Right ventricle myocardium superior (tissue), 1 donor: Measurements from ENCODE around the gene ENPP1. TPM values are rescaled to one million over a fixed set of nuclear protein-coding genes. Genes with fewer than 3 reads are reported as not detected.

Experiments used
- ATAC-seq: fragments of 200-7000 bp; cut with Tn5 transposase; one replicate; pipeline ENCODE4 v1.9.1; 2020; ENCODE audit warnings: mild to moderate bottlenecking; ENCODE audit not compliant: poor library complexity
- DNase-seq: peaks from one replicate; pipeline ENCODE4 v3.0.0-alpha.2; 2020
- intact Hi-C: fragments of 100-400 bp; cut with DNase I; formaldehyde crosslinking; loops from one replicate; pipeline ENCODE4 v1.11.2; 2022
- total RNA-seq: library from RNA; stranded (reverse); fragmentation: NEBNext Ultra II Directional; extraction: Animal tissue kit (Norgen Biotek cat#: 25700); gene quantifications from one replicate; pipeline ENCODE4 v1.2.1, GENCODE V29; 2021
- donor health status: DM: no; HTN: yes; CAD: no; lungs with severe emphysema.

The ENPP1 gene
- total RNA-seq, 1 donor from 2014 or later, result 2.2 TPM

DNA sequence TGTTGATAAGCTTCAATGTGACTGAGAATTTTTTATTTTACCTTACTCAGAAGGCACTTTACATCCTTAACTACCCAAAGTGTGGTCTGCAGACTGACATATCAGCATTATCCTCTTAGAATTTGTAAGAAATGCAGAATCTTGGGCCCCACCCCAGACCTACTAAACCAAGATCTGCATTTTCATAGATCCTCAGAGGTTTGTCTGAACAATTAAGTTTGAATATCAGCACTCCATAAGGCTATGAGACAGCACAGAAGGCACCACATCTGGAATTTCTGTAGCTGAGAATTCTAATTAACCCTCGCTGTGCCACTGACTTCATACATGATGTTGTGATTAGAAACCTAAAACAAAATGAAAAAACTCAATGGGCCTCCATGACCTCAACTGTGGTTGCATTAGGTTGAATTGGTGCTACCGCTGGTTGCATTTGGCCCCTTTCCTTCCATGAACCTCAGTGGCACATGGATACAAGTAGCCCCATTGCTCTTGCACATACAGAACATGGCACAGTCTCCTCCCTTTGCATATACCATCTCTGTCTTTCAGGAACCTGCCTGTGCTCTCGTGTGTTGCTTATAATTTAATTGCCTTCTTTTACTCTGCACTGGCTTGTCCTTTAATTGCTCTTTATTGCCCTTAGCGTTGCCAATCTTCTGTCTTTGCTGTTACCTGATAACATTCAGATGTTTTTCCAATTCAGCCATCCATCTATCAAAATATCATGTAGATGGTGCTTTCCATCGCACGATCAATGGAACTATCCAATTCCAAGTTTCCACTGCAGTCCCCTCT is 13.4 kb downstream of the ENPP1 start:
- intact Hi-C loops, result no loop called here
- DNase-seq, result no peak

DNA sequence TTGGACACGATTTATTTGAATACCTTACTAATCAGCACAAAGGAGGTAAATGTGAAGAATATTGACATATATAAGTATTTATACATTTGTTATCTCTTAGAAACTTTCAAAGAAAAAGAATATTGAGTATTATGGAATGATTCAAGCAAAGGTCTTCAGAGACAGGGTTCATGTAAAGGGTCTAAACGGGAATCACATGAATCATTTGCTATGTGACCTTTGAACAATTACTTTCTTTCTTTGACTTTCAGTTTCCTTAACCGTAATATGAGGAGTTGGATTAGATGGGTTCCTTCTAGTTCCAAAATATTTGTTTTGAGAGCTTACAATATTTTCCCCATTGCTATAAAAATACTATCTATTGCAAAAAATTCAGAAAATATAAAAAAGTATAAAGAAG is 14.3 kb downstream of the ENPP1 start:
- ATAC-seq, result no peak
- intact Hi-C loops, result no loop called here
- no peak for DNase-seq

More for the DNA sequence above, 13.4 kb downstream of the ENPP1 start:
- ATAC-seq, result no peak

- ATAC-seq (no peak), DNase-seq (no peak)
- intact Hi-C loops, result no loop called here
Measured at GRCh38 chr6:131823276-131823902, 15.6 kb downstream of the ENPP1 start.

DNA sequence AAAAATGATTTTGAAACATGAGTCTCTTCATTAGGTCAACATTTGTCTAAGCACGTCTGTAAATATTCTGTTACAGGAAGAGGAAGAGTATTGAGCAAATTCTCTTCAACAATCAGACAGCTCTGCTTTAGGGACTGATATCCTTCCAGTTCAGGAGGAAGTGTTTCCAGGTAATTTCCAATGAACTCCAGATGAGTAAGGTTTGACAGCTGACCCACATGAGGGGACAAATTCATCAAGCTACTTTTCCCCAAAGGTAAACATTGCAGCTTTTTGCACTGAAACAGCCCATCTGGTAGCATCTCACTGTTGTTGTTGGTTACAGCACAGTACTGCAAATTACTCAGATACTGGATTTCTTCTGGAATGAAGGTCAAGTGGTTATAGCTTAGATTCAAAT is 18.1 kb downstream of the ENPP1 start:
- no peak for DNase-seq
- no peak for ATAC-seq
- intact Hi-C loops, result no loop called here

DNA sequence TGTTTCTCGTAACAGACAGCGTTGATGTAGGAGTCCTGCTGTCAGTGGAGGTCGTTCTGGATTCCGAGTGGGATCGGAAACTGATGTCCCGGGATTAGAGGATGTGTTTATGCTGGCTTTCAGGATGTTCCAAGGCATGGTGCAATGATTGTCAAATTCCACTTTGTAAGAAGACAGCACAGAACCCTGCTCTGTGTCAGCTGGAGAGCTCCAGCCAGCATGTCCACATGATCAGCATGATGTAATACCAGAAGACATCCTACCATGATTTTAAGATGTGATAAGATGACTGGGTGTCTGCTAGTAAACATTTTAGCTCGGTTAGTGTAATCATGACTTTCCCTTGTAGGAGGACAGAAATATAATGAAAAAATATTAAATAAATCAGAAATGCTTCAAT is 20.3 kb downstream of the ENPP1 start:
- no peak for DNase-seq
- ATAC-seq, result no peak
- intact Hi-C loops, result no loop called here

DNA sequence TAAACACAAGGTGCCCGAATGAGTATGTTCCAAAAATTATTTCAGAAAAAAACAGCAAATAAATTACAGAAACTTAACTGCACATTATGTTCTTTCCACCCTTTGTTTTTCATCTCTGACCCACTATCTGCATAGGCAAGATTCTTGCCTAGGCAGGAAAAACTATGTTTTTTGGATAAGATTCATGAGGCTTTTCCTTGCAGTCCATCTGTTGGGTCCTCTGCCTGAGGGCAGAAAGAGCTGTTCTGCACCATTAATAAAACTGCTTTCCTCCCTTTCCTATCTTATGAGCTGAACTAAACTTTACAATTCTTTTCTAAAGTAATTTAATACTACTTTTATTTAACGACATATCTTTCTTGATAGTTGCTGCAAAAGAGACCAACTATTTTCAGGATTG is 21.1 kb downstream of the ENPP1 start:
- ATAC-seq, result no peak

DNA sequence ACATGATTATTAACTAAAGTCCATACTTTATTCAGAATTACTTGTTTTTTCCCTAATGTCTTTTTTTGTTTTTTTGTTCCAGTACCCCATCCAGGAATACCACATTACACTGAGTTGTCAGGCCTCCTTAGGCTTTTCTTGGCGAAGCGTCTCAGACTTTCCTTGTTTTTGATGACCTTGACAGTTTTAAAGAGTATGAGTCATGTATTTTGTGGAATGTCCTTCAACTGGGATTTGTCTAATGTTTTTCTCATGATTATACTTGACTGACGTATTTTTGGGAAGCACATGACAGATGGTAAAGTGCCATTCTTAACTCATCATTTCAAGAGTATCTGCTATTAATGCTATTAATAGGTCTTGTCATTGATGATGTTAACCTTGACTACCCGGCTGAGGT is 23.6 kb downstream of the ENPP1 start:
- ATAC-seq (no peak), DNase-seq (no peak)
- intact Hi-C loops, result no loop called here

More for the DNA sequence above, 21.1 kb downstream of the ENPP1 start:
- no peak for DNase-seq
- intact Hi-C loops, result no loop called here

GRCh38 chr6:131831886-131832285 is 24.1 kb downstream of the ENPP1 start:
- no peak for DNase-seq
- ATAC-seq, result no peak
- intact Hi-C loops, result no loop called here

- ATAC-seq, result no peak
- DNase-seq, result no peak
- intact Hi-C loops, result no loop called here
Measured at GRCh38 chr6:131832363-131832762, 24.5 kb downstream of the ENPP1 start.

DNA sequence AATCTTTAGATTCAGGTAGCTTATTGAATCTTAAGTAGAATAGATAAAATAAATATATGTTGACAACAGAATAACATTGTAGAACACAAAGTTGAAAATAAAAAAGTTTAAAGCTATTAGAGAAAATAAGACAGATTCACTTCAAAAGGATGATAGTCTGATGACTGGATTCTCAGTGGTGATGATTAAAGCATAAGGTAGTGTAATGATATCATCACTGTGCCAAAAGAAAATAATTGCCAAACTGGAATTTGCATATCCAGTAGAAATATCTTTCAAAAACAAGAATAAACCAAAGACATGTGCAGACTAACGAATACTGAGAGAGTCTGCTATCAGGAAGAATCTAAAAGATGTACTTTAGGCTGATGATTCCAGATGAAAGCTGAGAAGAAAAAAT is 30.2 kb downstream of the ENPP1 start:
- no peak for DNase-seq
- intact Hi-C loops, result no loop called here
- no peak for ATAC-seq

DNA sequence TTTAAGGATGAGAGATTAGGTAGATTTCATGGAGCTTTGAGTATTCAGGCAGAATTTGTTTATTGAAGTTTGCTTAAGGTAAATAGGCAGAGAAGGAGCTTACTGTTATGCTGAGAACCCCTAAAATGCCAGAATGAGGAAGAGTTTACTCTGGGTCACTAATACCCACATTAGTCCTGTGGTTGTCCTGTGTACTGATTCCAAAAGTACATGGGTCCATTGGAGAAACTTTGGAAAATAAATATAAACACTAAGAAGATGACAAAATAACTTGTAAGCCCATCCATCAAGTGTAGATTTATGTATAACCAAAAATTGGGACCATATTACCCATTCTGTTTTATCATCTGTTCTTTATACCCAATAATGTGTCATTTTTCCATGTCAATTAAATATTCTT is 31.6 kb downstream of the ENPP1 start:
- no peak for DNase-seq
- ATAC-seq, result no peak

DNA sequence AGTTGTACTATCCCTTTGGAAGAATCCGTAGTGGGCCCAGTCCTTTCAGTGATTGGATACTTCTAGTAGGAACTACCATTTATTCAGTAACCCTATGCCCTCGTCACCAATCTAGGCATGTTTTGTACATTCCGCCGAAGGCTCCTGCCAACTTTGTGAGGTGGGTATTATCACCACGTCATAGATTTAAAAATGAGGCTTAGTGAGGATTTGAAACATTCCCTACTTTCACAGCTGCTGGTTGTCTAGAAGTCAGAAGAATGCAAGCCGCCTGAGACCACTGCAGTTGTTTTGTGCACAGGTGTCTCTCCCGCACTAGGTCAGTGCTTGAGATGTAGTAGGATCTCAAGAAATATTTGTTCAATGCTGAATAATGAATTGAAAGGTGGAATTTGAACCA is 32.6 kb downstream of the ENPP1 start:
- no peak for DNase-seq
- ATAC-seq, result no peak

More for the DNA sequence above, 31.6 kb downstream of the ENPP1 start:
- intact Hi-C loops, result no loop called here

DNA sequence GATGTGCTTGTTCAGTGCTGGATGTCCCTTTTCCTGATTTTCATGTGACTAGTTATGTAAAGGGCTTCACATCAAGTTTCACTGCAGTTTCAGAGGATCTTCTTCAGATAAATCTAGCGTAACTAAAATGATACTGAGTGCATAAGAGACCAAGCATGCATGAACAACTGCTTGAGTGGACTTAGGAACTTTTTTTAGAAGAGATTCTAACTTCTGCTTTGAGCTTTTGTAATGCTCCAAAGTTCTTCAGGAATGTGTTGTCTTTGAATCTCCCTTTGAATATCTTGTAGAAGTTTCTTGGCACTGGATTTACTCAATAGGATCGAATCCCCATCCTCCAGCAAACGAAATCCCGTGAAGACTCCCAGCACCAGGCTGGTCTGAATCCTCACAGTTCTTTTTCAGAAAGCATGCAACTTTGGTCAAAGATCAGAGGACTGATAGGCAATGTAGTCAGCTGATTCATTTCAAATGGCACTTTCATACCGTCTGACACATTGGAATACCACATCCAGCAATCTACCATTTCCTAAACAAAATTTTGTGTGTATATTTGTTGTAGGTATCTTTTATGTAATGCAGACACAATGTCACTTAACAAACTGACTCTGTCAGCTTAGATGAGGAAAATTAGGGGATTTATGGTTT is 33.2 kb downstream of the ENPP1 start:
- intact Hi-C loops, result no loop called here
- DNase-seq (no peak), ATAC-seq (no peak)

More for the DNA sequence above, 32.6 kb downstream of the ENPP1 start:
- intact Hi-C loops, result no loop called here

- DNase-seq, result no peak
- intact Hi-C loops, result no loop called here
- no peak for ATAC-seq
Measured at GRCh38 chr6:131843768-131844167, 35.9 kb downstream of the ENPP1 start.

GRCh38 chr6:131844243-131844841 is 36.5 kb downstream of the ENPP1 start:
- ATAC-seq, result no peak
- DNase-seq, result no peak
- intact Hi-C loops, result no loop called here

- DNase-seq (no peak), ATAC-seq (no peak)
- intact Hi-C loops, result no loop called here
Measured at GRCh38 chr6:131846023-131846663, 38.3 kb downstream of the ENPP1 start.

GRCh38 chr6:131846905-131847304 is 39.1 kb downstream of the ENPP1 start:
- intact Hi-C loops, result no loop called here
- ATAC-seq (no peak), DNase-seq (no peak)

GRCh38 chr6:131849799-131850198 is 42.0 kb downstream of the ENPP1 start:
- intact Hi-C loops, result no loop called here
- ATAC-seq (no peak), DNase-seq (no peak)
